OCI-LY3 (cell line): ENCODE results near the gene RNF25.

Experiments
- H2AFZ ChIP-seq: fragments of 200-600, 300-600 bp; shearing (Covaris generic); 2 replicates; pipeline ENCODE4 v1.6.0; 2014; ENCODE audit warnings: antibody characterized with exemption, low read depth, low read length
- H3K27ac ChIP-seq: fragments of 200-600, 300-600 bp; sonication (generic); 2 replicates; pipeline ENCODE4 v1.5.1; 2014; ENCODE audit warnings: mild to moderate bottlenecking, low read length, moderate library complexity, mixed read lengths
- H3K27me3 ChIP-seq: fragments of 200-600, 300-600 bp; sonication (generic); 2 replicates; pipeline ENCODE4 v1.6.1; 2014; ENCODE audit warnings: low read depth, low read length, mixed read lengths
- H3K36me3 ChIP-seq: fragments of 200-600, 300-600 bp; sonication (generic); replicated peaks from 2 replicates; pipeline ENCODE3; 2014; ENCODE audit warnings: low read depth, low read length, mixed read lengths
- H3K4me1 ChIP-seq: fragments of 300-600, 200-600 bp; sonication (generic); 2 replicates; pipeline ENCODE4 v1.6.1; 2014; ENCODE audit warnings: low read length, mixed read lengths
- H3K4me2 ChIP-seq: fragments of 200-600, 300-600 bp; sonication (generic); 2 replicates; pipeline ENCODE4 v1.6.1; 2014; ENCODE audit warnings: low read length, mixed read lengths
- H3K4me3 ChIP-seq: fragments of 300-600, 200-600 bp; sonication (generic); 2 replicates; pipeline ENCODE4 v1.5.1; 2014; ENCODE audit warnings: antibody characterized with exemption, mild to moderate bottlenecking, low read length, moderate library complexity
- H3K79me2 ChIP-seq: fragments of 300-600, 200-600 bp; shearing (Covaris generic); 2 replicates; pipeline ENCODE4 v1.6.1; 2014; ENCODE audit warnings: mild to moderate bottlenecking, low read length, mixed read lengths
- H3K9ac ChIP-seq: fragments of 300-600, 200-600 bp; shearing (Covaris generic); 2 replicates; pipeline ENCODE4 v1.6.0; 2014; ENCODE audit warnings: mild to moderate bottlenecking, low read length, moderate library complexity
- H3K9me3 ChIP-seq: fragments of 200-600, 300-600 bp; shearing (Covaris generic); 2 replicates; pipeline ENCODE4 v1.6.1; 2014; ENCODE audit warnings: low read length, mixed read lengths; ENCODE audit not compliant: insufficient read depth
- H4K20me1 ChIP-seq: fragments of 200-600, 300-600 bp; sonication (generic); 2 replicates; pipeline ENCODE4 v1.6.1; 2016; ENCODE audit warnings: low read length, mixed read lengths; ENCODE audit not compliant: insufficient read depth
- EZH2phosphoT487 ChIP-seq: fragments of 200-600 bp; shearing (Covaris generic); IDR thresholded peaks from 2 replicates; pipeline ENCODE4 v1.6.1; 2018; ENCODE audit warnings: antibody characterized with exemption, mixed run types, low read depth
- TF ChIP-seq, protein P1 (sequence below): fragments of 200-600, 300-600 bp; sonication (generic); IDR thresholded peaks from 2 replicates; pipeline ENCODE4 v1.5.1; 2014; ENCODE audit warnings: antibody characterized with exemption, low read length, low read depth

The RNF25 gene, protein sequence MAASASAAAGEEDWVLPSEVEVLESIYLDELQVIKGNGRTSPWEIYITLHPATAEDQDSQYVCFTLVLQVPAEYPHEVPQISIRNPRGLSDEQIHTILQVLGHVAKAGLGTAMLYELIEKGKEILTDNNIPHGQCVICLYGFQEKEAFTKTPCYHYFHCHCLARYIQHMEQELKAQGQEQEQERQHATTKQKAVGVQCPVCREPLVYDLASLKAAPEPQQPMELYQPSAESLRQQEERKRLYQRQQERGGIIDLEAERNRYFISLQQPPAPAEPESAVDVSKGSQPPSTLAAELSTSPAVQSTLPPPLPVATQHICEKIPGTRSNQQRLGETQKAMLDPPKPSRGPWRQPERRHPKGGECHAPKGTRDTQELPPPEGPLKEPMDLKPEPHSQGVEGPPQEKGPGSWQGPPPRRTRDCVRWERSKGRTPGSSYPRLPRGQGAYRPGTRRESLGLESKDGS

DNA sequence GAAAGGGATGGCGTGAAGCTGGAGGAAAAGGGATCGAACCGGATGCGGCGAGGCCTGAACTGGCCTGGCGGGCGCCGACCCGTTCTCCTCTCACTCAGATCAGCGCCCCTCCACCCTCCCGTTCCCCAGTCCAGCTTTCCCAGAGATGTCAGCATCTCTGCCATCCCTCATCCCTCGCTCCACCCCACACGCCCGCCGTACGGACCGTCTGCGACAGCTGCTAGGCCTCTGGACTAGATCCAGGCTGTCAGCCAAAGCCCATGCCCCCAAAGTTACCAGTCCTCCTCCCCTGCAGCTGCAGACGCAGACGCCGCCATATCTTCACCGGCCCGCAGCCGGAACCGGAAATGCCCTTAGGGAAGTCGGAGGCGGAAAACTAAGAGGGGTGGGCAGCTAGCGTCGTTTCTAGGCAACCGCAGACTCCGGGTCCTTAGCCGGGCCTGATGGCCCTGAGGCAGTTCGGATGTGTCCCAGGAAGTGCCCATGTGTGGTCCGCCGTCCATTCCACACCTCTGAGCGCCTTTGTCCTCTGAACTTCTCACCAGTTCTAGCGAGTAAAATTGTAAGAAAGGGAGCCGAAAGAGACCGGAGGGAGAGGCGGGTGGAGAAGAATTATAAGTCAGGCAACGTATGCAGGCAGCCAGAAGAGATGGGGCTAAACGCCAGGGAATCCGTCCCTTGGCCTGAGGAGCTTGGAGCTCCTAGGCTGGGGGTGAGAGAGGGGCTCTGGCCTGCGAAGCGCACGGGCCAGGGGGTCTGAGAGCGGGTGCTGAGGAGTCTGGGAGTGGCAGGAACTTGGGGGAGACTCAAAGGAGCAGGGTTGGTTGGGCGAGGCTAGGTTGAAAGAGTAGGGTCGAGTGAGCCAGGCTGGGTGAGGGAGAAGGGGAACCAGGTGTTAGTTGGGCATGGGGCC, at the start of gene RNF25, which contains the start of gene STK36:
Gene RNF25, minus strand, starts transcription at position 349 of the 913 bp plus-strand sequence. Its CDS starts 32 bp downstream, at position 317.
Gene STK36, plus strand, starts transcription at position 433 of the 913 bp plus-strand sequence. CDS start 744 bp downstream, outside the sequence.
- peak within 1 kb of the TSS; percentile 95 for H2AFZ ChIP-seq
- H3K4me2 ChIP-seq = peak within 1 kb of the TSS; percentile 90
- H3K9me3 ChIP-seq = no peaks in the 10 kb centered on the region
- TF ChIP-seq, protein P1, sequence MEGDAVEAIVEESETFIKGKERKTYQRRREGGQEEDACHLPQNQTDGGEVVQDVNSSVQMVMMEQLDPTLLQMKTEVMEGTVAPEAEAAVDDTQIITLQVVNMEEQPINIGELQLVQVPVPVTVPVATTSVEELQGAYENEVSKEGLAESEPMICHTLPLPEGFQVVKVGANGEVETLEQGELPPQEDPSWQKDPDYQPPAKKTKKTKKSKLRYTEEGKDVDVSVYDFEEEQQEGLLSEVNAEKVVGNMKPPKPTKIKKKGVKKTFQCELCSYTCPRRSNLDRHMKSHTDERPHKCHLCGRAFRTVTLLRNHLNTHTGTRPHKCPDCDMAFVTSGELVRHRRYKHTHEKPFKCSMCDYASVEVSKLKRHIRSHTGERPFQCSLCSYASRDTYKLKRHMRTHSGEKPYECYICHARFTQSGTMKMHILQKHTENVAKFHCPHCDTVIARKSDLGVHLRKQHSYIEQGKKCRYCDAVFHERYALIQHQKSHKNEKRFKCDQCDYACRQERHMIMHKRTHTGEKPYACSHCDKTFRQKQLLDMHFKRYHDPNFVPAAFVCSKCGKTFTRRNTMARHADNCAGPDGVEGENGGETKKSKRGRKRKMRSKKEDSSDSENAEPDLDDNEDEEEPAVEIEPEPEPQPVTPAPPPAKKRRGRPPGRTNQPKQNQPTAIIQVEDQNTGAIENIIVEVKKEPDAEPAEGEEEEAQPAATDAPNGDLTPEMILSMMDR = no peak
- TF ChIP-seq EZH2phosphoT487 = no peak
- H3K27ac ChIP-seq = no peak within 1 kb of the TSS; the same call in 1 of the 2 replicates
- H3K27me3 ChIP-seq = no peaks in the 10 kb centered on the region
- H3K36me3 ChIP-seq = no peaks in the 10 kb centered on the region
- no peaks in the 10 kb centered on the region for H4K20me1 ChIP-seq
- peak within 1 kb of the TSS; percentile 72 for H3K9ac ChIP-seq
- peaks cover 12% of the 10 kb centered on the region for H3K79me2 ChIP-seq
- peak within 1 kb of the TSS; percentile 92 for H3K4me3 ChIP-seq
- H3K4me1 ChIP-seq = peaks cover 11% of the 10 kb centered on the region; the same call in 1 of the 2 replicates

DNA sequence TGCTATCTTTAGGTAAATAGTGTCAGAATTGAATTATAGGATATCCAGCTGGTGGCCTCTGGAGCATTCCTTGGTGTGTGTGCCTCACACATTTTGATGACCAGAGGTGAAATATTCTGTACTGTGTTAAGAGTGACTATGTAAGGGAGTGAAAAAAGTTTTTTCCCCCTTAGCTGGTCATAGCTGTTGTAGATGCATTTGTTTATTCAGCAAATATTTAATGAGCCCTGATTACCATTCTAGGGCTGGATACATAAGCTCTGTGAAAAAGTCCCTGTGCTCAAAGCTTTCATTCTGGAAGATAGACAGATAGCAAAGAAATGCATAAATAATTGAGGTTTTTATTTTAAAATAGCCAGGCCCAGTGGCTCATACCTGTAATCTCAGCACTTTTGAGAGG, 49.7 kb upstream of the RNF25 start:
- Histone ChIP-seq H3K4me2 (no peak overlapping the region), H4K20me1 (no peaks in the 10 kb centered on the region), H3K9ac (no peak overlapping the region), H3K4me3 (no peak overlapping the region), H3K36me3 (peaks cover 9% of the 10 kb centered on the region), H2AFZ (no peak overlapping the region), H3K27ac (no peak overlapping the region), H3K79me2 (peaks cover 48% of the 10 kb centered on the region), H3K9me3 (peaks cover 4% of the 10 kb centered on the region; the same call in 1 of the 2 replicates), H3K4me1 (no peaks in the 10 kb centered on the region), H3K27me3 (no peaks in the 10 kb centered on the region)
- no peak for TF ChIP-seq EZH2phosphoT487
- TF ChIP-seq, protein P1 = no peak

GRCh38 chr2:218720048-218721041, 48.5 kb upstream of the RNF25 start:
- Histone ChIP-seq H3K4me3 (no peak overlapping the region), H3K27ac (no peak overlapping the region), H3K27me3 (no peaks in the 10 kb centered on the region), H4K20me1 (peaks cover under 1% of the 10 kb centered on the region; the same call in 1 of the 2 replicates), H3K4me2 (no peak overlapping the region), H3K9ac (no peak overlapping the region), H3K79me2 (peaks cover 42% of the 10 kb centered on the region), H2AFZ (no peak overlapping the region), H3K9me3 (no peaks in the 10 kb centered on the region), H3K36me3 (peaks cover 11% of the 10 kb centered on the region), H3K4me1 (no peaks in the 10 kb centered on the region)
- TF ChIP-seq, protein P1 = no peak
- TF ChIP-seq EZH2phosphoT487 = no peak
